HEK293T (cell line): ENCODE measurements around the gene ARMC3.
A peak's percentile ranks its signal among the peaks of the same experiment; 100 is the strongest.

Experiments used
- CTCF ChIA-PET: fragments of 350-600 bp; formaldehyde crosslinking; extraction: SDS; loops from one replicate; lab custom pipeline; 2021; ENCODE audit warnings: antibody characterized with exemption, inconsistent platforms; lab: Yijun Ruan, JAX
- POLR2A ChIA-PET: fragments of 350-600 bp; formaldehyde crosslinking; extraction: SDS; loops from one replicate; lab custom pipeline; 2020; ENCODE audit warnings: antibody characterized with exemption, inconsistent platforms; lab: Yijun Ruan, JAX
- DNase-seq: peaks from one replicate; pipeline ENCODE4 v3.0.0; 2012; ENCODE audit warnings: mixed read lengths; ENCODE audit errors: extremely low spot score
- ARNT ChIP-seq: fragments of 450-650 bp; IDR thresholded peaks from 2 replicates; pipeline ENCODE4 v1.6.1; 2017; ENCODE audit warnings: mild to moderate bottlenecking
- BHLHE40 ChIP-seq: fragments of 450-650 bp; IDR thresholded peaks from 2 replicates; pipeline ENCODE4 v1.6.1; 2016; ENCODE audit warnings: mild to moderate bottlenecking, moderate library complexity, borderline replicate concordance
- CTBP1 ChIP-seq: fragments of 450-650 bp; IDR thresholded peaks from 2 replicates; pipeline ENCODE4 v1.6.1; 2016; ENCODE audit warnings: borderline replicate concordance
- ELF4 ChIP-seq: fragments of 450-650 bp; IDR thresholded peaks from 2 replicates; pipeline ENCODE4 v1.6.1; 2017; ENCODE audit warnings: antibody characterized with exemption
- FOXA1 ChIP-seq: fragments of 450-650 bp; IDR thresholded peaks from 2 replicates; pipeline ENCODE4 v1.6.1; 2016; ENCODE audit warnings: mild to moderate bottlenecking
- FOXK2 ChIP-seq: fragments of 450-650 bp; IDR thresholded peaks from 2 replicates; pipeline ENCODE4 v1.6.1; 2016; ENCODE audit warnings: mild to moderate bottlenecking
- FOXM1 ChIP-seq: fragments of 450-650 bp; IDR thresholded peaks from 2 replicates; pipeline ENCODE4 v1.6.1; 2017; ENCODE audit warnings: mild to moderate bottlenecking, borderline replicate concordance
- HDGF ChIP-seq: fragments of 450-650 bp; IDR thresholded peaks from 2 replicates; pipeline ENCODE4 v1.6.1; 2017; ENCODE audit warnings: antibody characterized with exemption, borderline replicate concordance
- L3MBTL2 ChIP-seq: fragments of 450-650 bp; conservative IDR thresholded peaks from 2 replicates; pipeline ENCODE4 v1.6.1; 2016; ENCODE audit warnings: mild to moderate bottlenecking
- LEF1 ChIP-seq: fragments of 450-650 bp; IDR thresholded peaks from 2 replicates; pipeline ENCODE4 v1.6.1; 2017; ENCODE audit warnings: mild to moderate bottlenecking, borderline replicate concordance
- NFRKB ChIP-seq: fragments of 450-650 bp; IDR thresholded peaks from 2 replicates; pipeline ENCODE4 v1.6.1; 2016; ENCODE audit warnings: mild to moderate bottlenecking, moderate library complexity
- SP1 ChIP-seq: fragments of 450-650 bp; IDR thresholded peaks from 2 replicates; pipeline ENCODE4 v1.6.1; 2017
- SUZ12 ChIP-seq: fragments of 450-650 bp; IDR thresholded peaks from 2 replicates; pipeline ENCODE4 v1.6.1; 2016; ENCODE audit warnings: mild to moderate bottlenecking
- TARDBP ChIP-seq: fragments of 450-650 bp; IDR thresholded peaks from 2 replicates; pipeline ENCODE4 v1.6.1; 2016
- ZNF384 ChIP-seq: fragments of 450-650 bp; IDR thresholded peaks from 2 replicates; pipeline ENCODE4 v1.6.1; 2016
- TF ChIP-seq, protein P1 (sequence below): fragments of 450-650 bp; IDR thresholded peaks from 2 replicates; pipeline ENCODE4 v1.6.1; 2016

Gene ARMC3

DNA sequence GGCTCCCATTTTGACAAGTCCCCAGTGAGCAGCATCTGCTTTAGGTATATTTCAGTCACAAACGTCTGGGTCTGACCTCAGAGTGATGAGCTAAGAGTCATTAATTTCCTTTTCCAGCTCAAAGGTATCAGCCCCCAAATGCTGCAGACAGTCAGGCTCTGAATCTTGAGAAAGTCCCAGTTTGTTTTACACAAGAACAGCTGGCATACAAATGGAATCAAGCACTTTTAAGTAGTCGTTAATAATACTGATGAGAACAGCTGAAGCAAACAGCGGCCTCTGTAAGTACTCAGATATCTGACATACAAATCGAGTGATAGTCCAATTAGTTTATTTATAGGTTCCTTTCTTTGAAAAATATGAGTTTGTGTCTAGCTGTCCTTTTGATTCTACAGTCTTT lies 118.2 kb downstream of the ARMC3 start:
- POLR2A ChIA-PET: no interaction called here
- DNase-seq: no peak
- TF ChIP-seq L3MBTL2 (no peak), HDGF (no peak), SP1 (no peak), LEF1 (no peak), NFRKB (no peak), ARNT (no peak), SUZ12 (no peak), ELF4 (no peak), FOXK2 (no peak), TARDBP (no peak)
- TF ChIP-seq, protein P1, sequence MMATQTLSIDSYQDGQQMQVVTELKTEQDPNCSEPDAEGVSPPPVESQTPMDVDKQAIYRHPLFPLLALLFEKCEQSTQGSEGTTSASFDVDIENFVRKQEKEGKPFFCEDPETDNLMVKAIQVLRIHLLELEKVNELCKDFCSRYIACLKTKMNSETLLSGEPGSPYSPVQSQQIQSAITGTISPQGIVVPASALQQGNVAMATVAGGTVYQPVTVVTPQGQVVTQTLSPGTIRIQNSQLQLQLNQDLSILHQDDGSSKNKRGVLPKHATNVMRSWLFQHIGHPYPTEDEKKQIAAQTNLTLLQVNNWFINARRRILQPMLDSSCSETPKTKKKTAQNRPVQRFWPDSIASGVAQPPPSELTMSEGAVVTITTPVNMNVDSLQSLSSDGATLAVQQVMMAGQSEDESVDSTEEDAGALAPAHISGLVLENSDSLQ: no peak
- CTCF ChIA-PET: no interaction called here

- no peak for DNase-seq
- POLR2A ChIA-PET: no interaction called here
- no peak for TF ChIP-seq NFRKB
- TF ChIP-seq, protein P1: peak; percentile 32; the same call in 1 of the 2 replicates
- CTCF ChIA-PET: no interaction called here
Observed at GRCh38 chr10:23047201-23048050, 119.6 kb downstream of the ARMC3 start.

GRCh38 chr10:23048191-23048590 lies 120.3 kb downstream of the ARMC3 start:
- POLR2A ChIA-PET: interaction anchor here (0.6 kb wide), 1 partner anchor 104 kb away, joined by 3 read pairs; no protein-coding TSS in a partner anchor
- TF ChIP-seq SP1 (no peak), L3MBTL2 (no peak), LEF1 (no peak), HDGF (no peak), ARNT (no peak), ZNF384 (no peak), TARDBP (no peak)
- TF ChIP-seq, protein P1: no peak
- no peak for DNase-seq
- CTCF ChIA-PET: interaction anchor here (0.6 kb wide), 1 partner anchor 41 kb away, joined by 3 read pairs; no protein-coding TSS in a partner anchor

DNA sequence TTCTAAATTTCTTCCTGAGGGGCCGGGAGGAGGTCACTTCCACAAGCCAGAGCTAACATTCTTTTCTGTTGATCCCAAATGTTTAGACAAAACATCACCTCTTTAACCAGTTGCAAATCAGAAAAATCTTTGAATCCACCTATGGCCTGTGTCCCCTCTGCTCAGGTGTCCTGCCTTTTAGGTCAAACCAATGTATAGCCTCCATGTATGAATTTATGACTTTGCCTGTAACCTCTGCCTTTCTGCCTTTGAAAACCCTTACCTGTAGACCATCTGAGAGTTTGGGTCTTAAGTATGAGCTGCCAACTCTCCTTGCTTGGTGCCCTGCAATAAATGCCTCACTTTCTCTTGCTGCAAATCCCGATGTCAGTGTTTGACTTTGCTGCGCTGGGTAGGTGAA lies 123.4 kb downstream of the ARMC3 start:
- DNase-seq: no peak
- no peak for TF ChIP-seq NFRKB
- TF ChIP-seq FOXA1: no peak
- no peak for TF ChIP-seq L3MBTL2
- TF ChIP-seq, protein P1: no peak
- TF ChIP-seq FOXK2: no peak
- no peak for TF ChIP-seq SP1
- no peak for TF ChIP-seq SUZ12
- no peak for TF ChIP-seq LEF1
- TF ChIP-seq BHLHE40: no peak
- no peak for TF ChIP-seq ELF4
- TF ChIP-seq FOXM1: no peak
- POLR2A ChIA-PET: no interaction called here
- CTCF ChIA-PET: no interaction called here

DNA sequence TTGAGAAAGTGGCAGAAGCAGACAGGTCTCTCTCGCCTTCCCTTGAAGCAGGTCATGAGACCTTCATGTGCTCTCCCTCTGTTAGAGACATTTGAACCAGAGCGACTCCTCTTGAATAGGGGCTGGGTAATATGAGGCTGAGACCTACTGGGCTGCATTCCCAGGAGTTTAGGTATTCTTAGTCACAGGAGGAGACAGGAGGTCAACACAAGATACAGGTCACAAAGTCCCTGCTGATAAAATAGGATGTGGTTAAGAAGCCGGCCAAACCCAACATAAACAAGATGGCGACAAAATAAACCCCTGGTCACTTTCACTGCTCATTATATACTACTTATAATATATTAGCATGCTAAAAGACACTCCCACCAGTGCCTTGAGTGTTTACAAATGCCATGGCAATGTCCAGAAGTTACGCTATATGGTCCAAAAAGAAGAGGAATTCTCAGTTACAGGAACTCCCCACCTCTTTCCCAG lies 124.0 kb downstream of the ARMC3 start:
- DNase-seq: no peak
- CTCF ChIA-PET: no interaction called here
- POLR2A ChIA-PET: no interaction called here
- no peak for TF ChIP-seq L3MBTL2
- no peak for TF ChIP-seq ELF4
- no peak for TF ChIP-seq FOXA1
- no peak for TF ChIP-seq LEF1
- TF ChIP-seq, protein P1: no peak
- no peak for TF ChIP-seq ARNT
- TF ChIP-seq HDGF: no peak
- TF ChIP-seq NFRKB: no peak
- no peak for TF ChIP-seq FOXM1
- no peak for TF ChIP-seq BHLHE40
- no peak for TF ChIP-seq ZNF384
- no peak for TF ChIP-seq SP1
- no peak for TF ChIP-seq TARDBP
- no peak for TF ChIP-seq FOXK2
- no peak for TF ChIP-seq SUZ12
- no peak for TF ChIP-seq CTBP1
